HL-60/S4 treated with phorbol 12-myristate 13-acetate at 8.2 ng/mL for 4 days and 3 days (cell line): ENCODE measurements around the gene SHH.

Experiments
- in situ Hi-C: fragments of 300-500 bp; cut with MboI; formaldehyde crosslinking; loops from 2 replicates; pipeline ENCODE4 v1.15.0; 2022; ENCODE audit warnings: low sequenced_read_pairs

Gene SHH

DNA sequence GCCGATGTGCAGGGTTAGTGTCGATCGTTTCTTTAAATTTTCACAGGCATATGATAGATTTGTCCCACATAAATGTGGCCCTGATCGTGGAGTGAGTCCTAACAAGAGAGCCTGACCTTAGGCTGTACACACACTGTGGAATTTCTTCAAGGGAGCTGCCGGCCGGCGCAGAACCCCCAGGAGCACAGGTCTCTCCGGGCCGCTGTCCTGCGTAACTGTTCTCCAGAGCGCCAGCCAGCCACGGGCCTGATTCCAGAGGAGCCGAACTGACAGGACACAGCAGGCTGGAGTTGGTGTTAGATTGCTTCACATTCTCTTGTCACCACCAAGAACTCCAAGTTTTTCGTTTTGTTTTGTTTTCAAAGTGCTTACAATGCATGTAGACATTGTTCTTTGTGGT lies 37.3 kb downstream of the SHH start:
- in situ Hi-C loops, result loop anchor here (25.0 kb wide), 1 partner anchor 388 kb away; no protein-coding TSS in a partner anchor

DNA sequence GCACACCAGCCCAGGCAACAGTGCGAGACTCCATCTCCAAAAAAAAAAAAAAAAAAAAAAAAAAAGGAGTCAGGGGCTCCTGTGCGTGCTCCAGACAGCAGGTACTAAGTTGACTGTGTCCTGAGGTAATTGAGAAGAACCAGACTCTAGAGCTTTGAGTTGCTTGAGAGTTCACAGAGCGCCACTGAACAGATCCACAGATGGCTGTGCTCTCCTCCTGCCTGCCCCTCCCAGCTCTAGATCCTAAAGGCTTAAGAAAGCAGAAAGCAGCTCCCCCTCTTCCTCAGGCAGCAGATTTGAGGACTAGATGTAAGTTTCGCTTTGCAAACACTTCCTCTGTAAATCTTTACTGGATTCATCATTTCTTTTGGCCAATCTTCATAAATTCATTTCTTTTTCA lies 38.7 kb downstream of the SHH start:
- in situ Hi-C loops, result loop anchor here (25.0 kb wide), 1 partner anchor 386 kb away; no protein-coding TSS in a partner anchor

DNA sequence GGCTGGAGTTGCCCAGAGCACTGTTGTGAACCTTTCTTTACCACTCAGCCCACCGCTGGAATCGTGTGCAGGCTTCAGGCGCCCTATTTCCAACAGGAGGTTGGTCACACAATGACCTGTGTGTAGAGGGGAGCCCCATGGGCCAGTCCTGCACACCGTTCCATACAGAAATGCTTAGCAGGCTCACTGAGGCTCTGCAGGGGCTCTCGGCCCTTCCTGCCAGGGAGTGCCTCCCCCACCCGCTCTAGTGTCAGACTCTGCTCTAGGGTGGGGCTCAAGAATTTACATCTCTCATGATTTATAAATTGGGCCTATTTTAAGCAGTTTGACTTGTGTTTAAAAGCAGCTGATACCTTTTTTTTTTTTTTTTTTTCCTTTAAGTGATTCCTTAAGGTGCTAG lies 42.0 kb downstream of the SHH start:
- in situ Hi-C loops, result loop anchor here (25.0 kb wide), 1 partner anchor 383 kb away; no protein-coding TSS in a partner anchor

DNA sequence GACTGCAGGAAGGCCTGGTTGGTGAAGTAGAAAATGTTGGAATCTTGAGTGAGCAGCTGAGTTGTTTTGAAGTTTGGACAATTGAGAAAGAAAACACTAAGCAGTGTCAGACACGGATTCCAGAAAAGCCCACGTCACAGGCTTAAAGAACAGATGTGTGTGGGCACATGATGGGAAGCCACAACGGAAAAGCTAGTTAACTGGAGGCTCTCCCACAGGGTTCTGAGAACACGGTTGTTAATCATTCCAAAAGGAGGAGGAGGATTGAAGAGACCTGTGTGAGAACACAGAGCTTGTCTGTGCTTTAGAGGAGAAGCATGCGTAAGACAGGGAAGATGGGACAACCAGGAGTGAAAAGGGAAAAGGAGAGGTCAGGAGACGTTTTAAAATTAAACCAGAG lies 42.6 kb downstream of the SHH start:
- in situ Hi-C loops, result loop anchor here (25.0 kb wide), 1 partner anchor 382 kb away; no protein-coding TSS in a partner anchor

DNA sequence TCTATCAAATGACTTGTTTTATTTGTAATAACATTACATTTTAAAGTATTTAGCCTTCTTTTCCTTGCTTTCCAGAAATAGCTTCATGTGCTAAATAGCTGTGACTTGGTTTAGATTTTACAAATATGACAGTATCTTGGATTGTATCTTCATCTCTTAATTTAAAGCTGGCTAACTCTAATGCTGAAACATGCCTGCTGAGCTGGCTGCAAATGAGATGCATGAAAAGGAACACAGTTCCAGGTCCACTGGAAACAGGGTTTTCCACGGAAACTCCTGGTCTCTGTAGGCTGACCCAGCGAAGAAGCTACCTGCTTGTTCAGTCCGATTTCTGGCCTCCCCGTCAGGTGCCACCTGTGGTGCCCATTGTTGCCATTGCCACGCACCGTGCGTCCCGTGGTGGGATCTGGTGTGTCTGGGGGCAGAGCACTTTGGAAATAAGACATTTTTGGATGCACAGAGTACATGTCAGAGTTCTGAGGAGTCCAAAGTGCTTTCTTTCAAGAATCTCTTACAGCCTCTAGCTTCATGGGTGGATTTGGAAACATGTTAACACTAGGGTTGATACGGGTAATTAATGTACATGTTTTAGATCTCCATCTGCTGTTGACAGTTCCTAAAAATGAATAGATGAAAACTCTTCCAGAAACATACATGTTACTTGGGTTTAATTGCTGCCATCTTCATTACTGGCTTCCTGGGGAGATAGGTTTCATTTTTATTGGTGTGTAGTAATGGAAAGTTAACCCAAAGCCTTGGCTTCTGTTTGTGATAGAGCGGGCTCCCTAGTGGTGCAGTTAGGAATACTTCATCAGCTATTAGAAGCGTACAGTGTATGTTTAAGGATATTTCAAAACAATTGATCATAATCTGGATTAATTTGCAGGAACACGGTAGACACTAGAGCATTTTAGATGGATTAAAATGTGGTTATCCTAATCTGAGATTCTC lies 45.0 kb downstream of the SHH start:
- in situ Hi-C loops, result loop anchor here (25.0 kb wide), 1 partner anchor 380 kb away; no protein-coding TSS in a partner anchor

DNA sequence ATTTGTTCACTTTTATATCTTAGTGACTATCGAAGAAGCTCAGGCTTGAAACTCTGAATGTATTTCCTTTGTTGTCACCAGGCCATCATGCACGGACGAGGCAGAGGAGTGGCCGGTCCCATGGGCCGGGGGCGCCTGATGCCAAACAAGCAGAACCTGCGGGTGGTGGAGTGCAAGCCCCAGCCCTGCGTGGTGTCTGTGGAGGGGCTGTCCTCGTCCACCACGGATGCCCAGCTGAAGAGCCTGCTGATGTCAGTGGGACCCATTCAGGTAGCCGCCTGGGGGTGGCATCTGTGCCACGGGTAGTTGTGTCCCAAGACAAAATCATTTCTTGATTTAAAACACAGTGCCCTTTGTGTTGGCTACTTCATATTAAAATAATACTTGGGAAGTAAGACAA lies 45.9 kb downstream of the SHH start:
- in situ Hi-C loops, result loop anchor here (25.0 kb wide), 1 partner anchor 379 kb away; no protein-coding TSS in a partner anchor

DNA sequence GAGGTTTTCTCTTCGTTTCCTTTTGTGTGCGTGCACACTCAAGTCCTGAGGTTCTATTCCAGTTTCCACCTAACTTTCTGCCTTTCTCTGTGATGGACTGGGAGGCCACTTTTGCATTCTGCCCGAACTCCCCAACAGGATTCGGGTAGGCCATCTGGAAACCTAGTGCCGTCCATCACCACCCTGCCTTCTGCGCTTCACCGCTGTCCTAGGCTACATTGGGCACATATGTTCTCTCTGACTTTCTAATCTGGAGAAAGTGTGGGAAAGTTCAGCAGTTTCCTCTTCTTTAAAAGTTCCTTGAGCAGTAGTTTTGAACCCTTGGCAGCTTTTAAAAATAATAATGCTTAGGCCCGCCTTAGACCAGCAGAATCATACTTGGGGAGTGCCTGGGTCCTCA lies 46.8 kb downstream of the SHH start:
- in situ Hi-C loops, result loop anchor here (25.0 kb wide), 1 partner anchor 378 kb away; no protein-coding TSS in a partner anchor

DNA sequence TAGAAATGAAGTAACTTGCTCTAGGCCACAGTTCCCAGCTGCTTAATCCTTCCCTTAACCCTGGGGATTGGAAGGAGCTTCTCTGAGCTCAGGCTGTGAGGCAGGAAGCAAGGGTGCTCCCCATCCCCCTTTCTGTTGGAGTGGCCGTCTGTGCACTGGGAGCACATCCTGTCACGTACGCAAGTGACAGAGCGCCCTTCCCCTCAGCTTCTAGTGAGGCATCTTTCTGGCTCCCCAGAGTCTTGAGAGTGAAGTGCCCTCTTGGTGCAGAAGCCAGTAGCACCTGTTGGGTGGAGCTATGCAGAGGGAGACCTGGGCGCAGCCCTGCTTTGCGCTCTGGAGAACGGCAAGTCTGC lies 47.8 kb downstream of the SHH start:
- in situ Hi-C loops, result loop anchor here (25.0 kb wide), 1 partner anchor 377 kb away; no protein-coding TSS in a partner anchor

DNA sequence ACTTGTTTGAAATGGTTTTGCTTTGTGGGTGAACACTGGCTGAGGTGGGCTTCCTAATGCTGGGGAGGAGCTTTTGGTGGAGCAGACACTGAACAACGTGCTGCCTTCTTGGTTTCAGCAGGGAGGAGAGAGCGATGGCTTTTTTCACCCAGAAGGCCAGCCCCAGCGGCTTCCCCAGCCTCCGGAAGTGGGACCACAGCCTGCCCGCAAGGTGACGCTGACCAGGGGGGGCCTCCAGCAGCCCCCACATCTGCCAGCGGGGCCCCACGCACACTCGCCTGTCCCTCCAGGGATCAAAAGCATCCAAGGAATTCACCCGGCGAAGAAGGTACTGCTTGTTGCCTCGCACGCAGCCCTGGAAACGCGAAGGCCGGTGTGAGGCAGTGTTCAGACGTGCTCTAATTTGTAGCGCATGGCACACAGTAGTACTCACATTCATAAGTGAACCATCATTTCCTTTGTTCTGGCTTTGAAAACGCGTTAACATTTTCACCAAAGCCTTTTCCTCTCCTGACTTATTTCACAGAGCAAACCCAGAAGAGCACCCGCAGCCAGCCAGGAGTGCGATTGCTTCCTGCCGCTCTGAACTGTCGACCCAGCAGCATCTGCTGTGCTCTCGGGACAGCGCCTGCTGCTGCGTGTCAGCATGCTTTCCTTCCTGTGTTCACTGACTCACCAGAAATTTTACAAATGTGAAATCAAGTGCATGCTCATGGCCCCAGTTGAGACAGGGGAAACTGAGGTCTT lies 48.4 kb downstream of the SHH start:
- in situ Hi-C loops, result loop anchor here (25.0 kb wide), 1 partner anchor 377 kb away; no protein-coding TSS in a partner anchor

DNA sequence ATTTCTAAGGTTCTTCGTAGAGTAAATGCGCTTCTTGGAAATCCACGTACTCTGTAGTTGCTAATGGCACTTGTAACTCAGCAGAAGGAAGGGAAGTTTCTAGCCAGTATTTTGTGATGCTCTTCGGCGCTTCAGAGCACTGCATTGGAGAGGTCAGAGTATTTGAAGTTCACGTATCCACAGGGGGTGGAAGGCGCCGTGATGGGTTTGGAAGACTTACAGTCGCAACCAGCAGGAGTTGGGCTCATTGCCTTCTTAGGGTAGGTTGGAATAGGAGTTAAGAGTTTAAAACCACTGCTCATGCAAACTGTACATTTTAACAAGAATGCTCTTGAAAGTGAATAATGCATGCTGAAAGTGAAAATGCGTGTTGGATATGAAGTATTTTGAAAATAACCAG lies 49.1 kb downstream of the SHH start:
- in situ Hi-C loops, result loop anchor here (25.0 kb wide), 1 partner anchor 376 kb away; no protein-coding TSS in a partner anchor

DNA sequence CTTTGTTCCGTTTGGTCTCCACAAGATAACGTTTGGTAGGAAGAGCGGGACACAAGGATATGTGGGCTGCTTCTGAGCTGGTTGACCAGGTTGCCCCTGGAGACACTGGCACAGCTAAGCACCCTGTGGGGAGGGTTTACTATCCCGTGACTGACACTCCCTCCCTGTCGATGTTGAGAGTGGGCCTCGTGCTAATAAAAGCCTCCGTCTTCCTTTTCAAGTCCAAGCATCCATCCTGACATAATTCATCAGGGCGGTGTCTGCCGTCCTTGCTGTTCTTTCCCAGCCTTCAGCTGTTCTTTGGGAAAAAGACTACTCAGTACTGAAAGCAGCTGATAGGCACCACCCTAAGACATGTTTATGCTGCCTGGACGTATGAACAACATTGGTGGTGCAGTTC lies 49.6 kb downstream of the SHH start:
- in situ Hi-C loops, result loop anchor here (25.0 kb wide), 1 partner anchor 375 kb away; no protein-coding TSS in a partner anchor

DNA sequence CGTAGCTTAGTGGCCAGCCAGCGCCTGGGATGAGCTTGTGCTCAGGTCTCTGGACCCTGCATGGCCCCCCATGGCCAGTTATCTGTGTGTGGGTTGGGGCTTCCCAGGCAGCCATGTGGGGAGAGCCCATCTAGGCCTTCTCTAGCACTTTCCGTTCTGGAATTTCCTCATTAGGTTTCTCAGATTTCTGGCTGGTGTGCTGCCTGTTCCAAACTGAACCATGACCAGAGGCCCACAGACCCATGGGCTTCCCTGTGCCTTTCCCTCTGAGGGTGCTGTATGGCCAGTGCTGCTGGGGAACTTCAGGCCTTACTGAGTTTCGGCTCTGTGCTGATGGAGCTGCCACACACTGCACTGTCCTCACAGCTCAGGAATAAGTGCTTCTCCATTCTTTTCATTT lies 50.2 kb downstream of the SHH start:
- in situ Hi-C loops, result loop anchor here (25.0 kb wide), 1 partner anchor 375 kb away; no protein-coding TSS in a partner anchor

DNA sequence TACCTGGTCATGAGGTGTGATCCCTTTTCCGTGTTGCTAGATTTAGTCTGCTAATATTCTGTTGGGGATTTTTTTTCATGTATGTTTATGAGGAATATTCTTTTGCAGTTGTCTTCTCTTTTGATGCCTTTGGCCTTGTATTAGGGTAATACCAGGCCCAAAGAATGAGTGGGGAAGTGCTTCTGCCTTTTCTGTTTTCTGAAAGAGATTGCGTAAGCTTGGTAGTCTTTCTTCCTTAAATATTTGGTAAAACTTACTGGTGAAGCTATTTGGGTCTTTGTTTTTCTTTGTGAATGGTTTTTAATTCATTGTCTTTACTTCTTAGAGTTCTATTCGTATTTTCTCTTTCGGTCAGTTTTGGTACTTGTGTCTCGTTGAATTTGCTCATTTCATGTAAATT lies 51.1 kb downstream of the SHH start:
- in situ Hi-C loops, result loop anchor here (25.0 kb wide), 1 partner anchor 374 kb away; no protein-coding TSS in a partner anchor

DNA sequence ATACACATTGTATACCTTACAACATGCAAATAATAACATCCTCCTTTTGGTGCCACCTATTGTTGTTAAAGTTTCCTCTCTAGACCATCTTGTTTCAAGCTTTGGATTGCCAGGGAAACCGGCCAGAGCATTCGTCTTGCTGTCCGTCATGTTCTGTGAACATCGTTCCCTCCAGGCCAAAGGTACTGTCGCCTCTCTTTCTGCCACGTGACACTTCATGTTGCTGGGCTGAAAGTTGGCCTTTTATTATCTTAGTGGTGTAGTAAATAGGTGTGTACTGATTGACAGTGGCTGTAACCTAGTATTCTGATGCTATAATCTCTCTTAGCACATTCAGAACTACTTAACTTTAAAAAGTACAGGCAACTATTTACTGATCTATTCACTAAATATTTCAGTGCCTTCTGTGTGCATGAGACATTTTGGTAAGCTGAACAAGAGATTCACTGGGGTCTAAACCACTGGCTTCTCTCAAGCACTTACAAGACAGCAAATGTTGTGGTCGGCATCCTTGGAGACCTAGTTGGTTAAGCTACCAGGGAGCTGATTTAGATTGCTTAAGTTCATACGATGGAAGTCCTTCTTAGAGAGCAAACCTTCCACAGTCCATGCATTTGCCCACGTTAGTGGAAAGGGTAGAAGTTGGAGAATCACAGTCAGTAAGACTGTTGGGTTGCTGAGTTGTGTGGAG lies 52.4 kb downstream of the SHH start:
- in situ Hi-C loops, result loop anchor here (25.0 kb wide), 1 partner anchor 373 kb away; no protein-coding TSS in a partner anchor

DNA sequence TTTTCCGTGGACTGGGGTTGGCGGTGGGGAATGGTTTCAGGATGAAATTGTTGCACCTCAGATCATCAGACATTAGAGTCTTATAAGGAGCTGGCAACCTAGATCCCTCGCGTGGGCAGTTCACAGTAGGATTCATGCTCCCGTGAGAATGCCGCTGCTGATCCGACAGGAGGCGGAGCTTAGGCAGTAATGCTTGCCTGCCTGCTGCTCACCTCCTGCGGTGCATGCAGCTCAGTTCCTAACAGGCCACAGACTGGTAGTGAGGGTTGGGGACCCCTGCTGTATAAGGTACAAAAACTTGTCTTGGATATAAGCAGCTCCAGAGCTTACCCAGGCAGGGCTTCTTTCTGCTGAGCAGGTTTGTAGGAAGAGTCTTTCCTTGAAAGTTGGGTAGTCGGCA lies 53.9 kb downstream of the SHH start:
- in situ Hi-C loops, result loop anchor here (25.0 kb wide), 1 partner anchor 371 kb away; no protein-coding TSS in a partner anchor

DNA sequence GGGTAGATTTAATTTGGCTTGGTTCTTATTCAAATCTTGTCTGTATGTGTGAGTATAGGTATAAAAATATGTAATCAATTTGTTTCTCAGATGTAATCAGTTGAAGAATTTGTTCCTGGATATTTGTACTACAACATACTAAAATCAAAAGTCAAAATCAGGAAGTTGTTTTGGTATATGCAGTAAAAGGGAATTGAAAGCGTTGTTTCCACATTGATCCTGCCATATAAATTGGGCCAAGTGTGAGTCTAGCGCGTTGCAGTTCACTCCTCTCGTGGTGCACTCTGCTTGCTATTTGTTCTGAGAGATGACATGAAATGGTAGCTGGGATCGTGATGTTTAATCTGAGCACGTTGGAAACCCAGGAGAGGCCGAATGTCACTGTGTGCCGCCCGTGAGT lies 55.9 kb downstream of the SHH start:
- in situ Hi-C loops, result loop anchor here (25.0 kb wide), 1 partner anchor 369 kb away; no protein-coding TSS in a partner anchor

DNA sequence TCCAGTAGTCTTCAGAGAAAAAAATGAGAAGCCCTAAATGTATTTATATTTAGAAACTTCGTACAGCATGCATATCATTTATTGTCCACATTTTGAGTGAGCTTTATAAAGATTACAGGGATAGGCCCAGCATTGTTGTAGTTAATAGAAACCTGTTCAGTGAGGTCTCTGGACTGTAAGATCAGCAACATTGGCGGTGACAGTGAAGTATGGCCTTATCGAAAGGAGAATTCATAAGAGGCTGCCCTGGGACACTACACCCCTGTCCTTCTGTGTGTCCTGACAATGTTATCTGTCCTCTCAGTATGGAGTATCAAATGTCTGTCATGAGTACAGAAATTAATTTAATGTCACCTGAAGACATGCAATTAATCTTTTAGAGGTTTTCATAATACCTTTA lies 57.2 kb downstream of the SHH start:
- in situ Hi-C loops, result loop anchor here (25.0 kb wide), 1 partner anchor 368 kb away; no protein-coding TSS in a partner anchor

DNA sequence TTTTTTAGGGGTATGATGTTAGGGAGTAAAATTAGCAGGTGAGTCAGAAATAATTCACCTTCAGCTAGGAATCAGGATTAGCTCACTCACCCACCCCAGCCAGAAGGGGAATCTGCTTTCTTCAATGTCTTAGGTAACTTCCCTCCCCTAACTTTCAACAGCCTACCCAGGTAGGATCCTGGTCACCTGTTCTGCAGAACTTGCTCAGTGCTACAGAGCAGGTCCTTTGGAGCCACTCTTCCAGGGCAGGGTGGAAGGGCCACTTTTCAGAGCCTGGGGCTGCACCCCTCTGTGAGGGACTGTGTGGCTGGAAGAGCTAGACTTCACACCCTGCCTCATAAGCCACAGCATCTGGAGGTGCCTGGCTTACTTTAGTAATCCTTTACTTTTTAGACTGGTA lies 58.1 kb downstream of the SHH start:
- in situ Hi-C loops, result loop anchor here (25.0 kb wide), 1 partner anchor 367 kb away; no protein-coding TSS in a partner anchor

DNA sequence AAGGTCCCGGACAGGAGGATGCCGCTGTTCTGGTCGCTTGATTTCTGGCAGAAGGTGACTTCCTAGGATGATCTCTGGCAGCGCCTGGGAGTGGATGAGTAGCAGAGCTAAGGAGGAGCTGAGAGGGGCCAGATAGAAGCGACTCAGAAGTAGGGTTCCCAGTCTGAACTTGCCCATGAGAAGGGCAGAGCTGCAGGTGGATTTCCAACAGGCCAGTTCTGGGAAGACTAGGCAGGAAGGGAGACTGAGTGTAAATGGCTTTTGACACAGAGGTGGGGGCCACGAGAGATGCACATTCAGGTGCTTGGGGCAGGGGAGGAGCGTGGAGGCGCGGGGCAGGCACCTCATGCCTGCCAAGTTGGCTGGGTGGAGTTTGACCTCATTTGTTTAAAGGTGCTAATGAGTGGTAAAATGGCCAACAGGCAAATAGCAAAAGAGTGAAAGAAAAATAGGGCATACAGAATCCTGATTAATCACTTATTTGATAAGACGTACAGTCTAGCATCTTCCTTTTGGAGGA lies 58.8 kb downstream of the SHH start:
- in situ Hi-C loops, result loop anchor here (25.0 kb wide), 1 partner anchor 366 kb away; no protein-coding TSS in a partner anchor
